CD4-positive, alpha-beta T cell (primary cell): ENCODE data around the gene RHOF. TPM values are rescaled to one million over a fixed set of nuclear protein-coding genes. Genes with fewer than 3 reads are reported as not detected.

Experiments used
- ATAC-seq: fragments of 200-7000 bp; cut with Tn5 transposase; one replicate; pipeline ENCODE4 v1.10.0; 2022; ENCODE audit warnings: mild to moderate bottlenecking; ENCODE audit not compliant: poor library complexity
- CTCF ChIA-PET: fragments of 350-600 bp; sonication (Branson Sonifier 250); formaldehyde crosslinking; loops from one replicate; lab custom pipeline; 2021; ENCODE audit warnings: antibody characterized with exemption, inconsistent platforms; lab: Charles Lee
- POLR2A ChIA-PET: fragments of 350-600 bp; sonication (Branson Sonifier 250); formaldehyde crosslinking; loops from one replicate; lab custom pipeline; 2021; ENCODE audit warnings: antibody characterized with exemption, inconsistent platforms; lab: Charles Lee
- DNase-seq, 14 experiments: peaks; one replicate each; pipeline ENCODE4 v3.0.0-alpha.2; 2013 to 2020; ENCODE audit warnings: mixed read lengths in 2 of 14
- H3K27ac ChIP-seq, 2 donors: one replicate each; pipeline versions ENCODE4 v1.5.1 to v1.7.0; 2013; ENCODE audit warnings: low read length in 2 of 2, low read depth in 1 of 2, mild to moderate bottlenecking in 1 of 2
- H3K27me3 ChIP-seq, 2 experiments: 1 replicate in 1 of 2; 2 replicates in 1 of 2; pipeline versions ENCODE4 v1.6.1 to v1.7.0; 2013; ENCODE audit warnings: low read length in 2 of 2, control low read depth in 1 of 2, mild to moderate bottlenecking in 1 of 2, moderate library complexity in 1 of 2; ENCODE audit not compliant: insufficient read depth in 2 of 2, control insufficient read depth in 1 of 2
- H3K36me3 ChIP-seq: one replicate; pipeline ENCODE4 v1.6.1; 2013; ENCODE audit warnings: low read length, control low read depth; ENCODE audit not compliant: insufficient read depth
- H3K4me1 ChIP-seq: one replicate; pipeline ENCODE4 v1.6.1; 2013; ENCODE audit warnings: low read length, control low read depth; ENCODE audit not compliant: insufficient read depth
- H3K4me3 ChIP-seq: one replicate; pipeline ENCODE4 v1.5.1; 2013; ENCODE audit warnings: mild to moderate bottlenecking, low read length, moderate library complexity
- H3K9me3 ChIP-seq, 2 experiments: 1 replicate in 1 of 2; 2 replicates in 1 of 2; pipeline versions ENCODE4 v1.6.1 to v1.7.0; 2013; ENCODE audit warnings: low read length in 2 of 2, mild to moderate bottlenecking in 2 of 2, control low read depth in 1 of 2, moderate library complexity in 1 of 2; ENCODE audit not compliant: control insufficient read depth in 1 of 2, insufficient read depth in 1 of 2
- H3K27ac Mint-ChIP-seq: one replicate; pipeline ENCODE4 v1.8.0; 2020; ENCODE audit warnings: mixed read lengths
- H3K27me3 Mint-ChIP-seq: one replicate; pipeline ENCODE4 v1.8.0; 2021; ENCODE audit warnings: mixed read lengths
- H3K36me3 Mint-ChIP-seq: one replicate; pipeline ENCODE4 v1.8.0; 2021; ENCODE audit warnings: low read depth, mixed read lengths
- H3K4me1 Mint-ChIP-seq: one replicate; pipeline ENCODE4 v1.8.0; 2021; ENCODE audit warnings: low read depth, mixed read lengths
- H3K4me3 Mint-ChIP-seq: one replicate; pipeline ENCODE4 v1.8.0; 2020; ENCODE audit warnings: mild to moderate bottlenecking, mixed read lengths
- H3K9me3 Mint-ChIP-seq: one replicate; pipeline ENCODE4 v1.8.0; 2020; ENCODE audit warnings: mixed read lengths
- CTCF ChIP-seq: fragments of 200-600 bp; IDR thresholded peaks from one replicate; pipeline ENCODE4 v1.8.0; 2022; ENCODE audit warnings: antibody characterized with exemption, mild to moderate bottlenecking
- intact Hi-C, 2 experiments: fragments of 100-400 bp; cut with DNase I in 1 of 2; cut with micrococcal nuclease in 1 of 2; formaldehyde crosslinking; loops; one replicate each; pipeline versions ENCODE4 v1.15.1 to v1.9.0; 2023 to 2025; cut with DNase I, micrococcal nuclease
- total RNA-seq, 174 experiments: library from RNA in 2 of 174; stranded (reverse) in 2 of 174; gene quantifications; one replicate each; pipeline ENCODE4 v1.2.3 and lab custom pipeline; 2021 to 2026

Gene RHOF
- total RNA-seq, 2 experiments from 2014 or later, result 155 to 164 TPM

GRCh38 chr12:121789233-121789781, 4.2 kb downstream of the RHOF start:
- peaks cover 75% of the 10 kb centered on the region for H3K36me3 Mint-ChIP-seq
- Histone ChIP-seq H3K4me3 (peak overlapping the region; percentile 64), H3K4me1 (peaks cover 97% of the 10 kb centered on the region), H3K36me3 (peaks cover 19% of the 10 kb centered on the region), H3K27me3 (no peaks in the 10 kb centered on the region), H3K27ac (peak overlapping the region; percentile 94 to 99), H3K9me3 (no peaks in the 10 kb centered on the region)
- ChIA-PET POLR2A (interaction anchor here (0.6 to 34.6 kb wide), 13 partner anchors 1 to 682 kb away, joined by 3 to 1869 read pairs (median 6); partner anchors contain the start of genes PSMD9, RHOF, SETD1B and TMEM120B), CTCF (interaction anchor here (1.0 to 14.7 kb wide), 4 partner anchors 13 to 99 kb away, joined by 4 to 746 read pairs (median 4); partner anchors contain the start of genes PSMD9, SETD1B and TMEM120B)
- DNase-seq, result peak in 7 of 14 experiments; percentile 39 to 83 (median 60)
- H3K4me3 Mint-ChIP-seq, result peak overlapping the region; percentile 90
- H3K4me1 Mint-ChIP-seq, result peaks cover 82% of the 10 kb centered on the region
- H3K9me3 Mint-ChIP-seq, result no peaks in the 10 kb centered on the region
- H3K27me3 Mint-ChIP-seq, result no peaks in the 10 kb centered on the region
- H3K27ac Mint-ChIP-seq, result peak overlapping the region; percentile 97
- peak; percentile 33 for TF ChIP-seq CTCF
- intact Hi-C loops, result loop anchor here in 1 of 2 experiments (5.0 to 10.0 kb wide), 2 partner anchors 33 to 255 kb away; no protein-coding TSS in a partner anchor
- ATAC-seq, result peak; percentile 10

- H3K27me3 ChIP-seq, result no peaks in the 10 kb centered on the region
- peaks cover 100% of the 10 kb centered on the region for H3K4me1 ChIP-seq
- Mint-ChIP-seq H3K4me1 (peaks cover 86% of the 10 kb centered on the region), H3K36me3 (peaks cover 78% of the 10 kb centered on the region), H3K4me3 (peak overlapping the region; percentile 90), H3K9me3 (no peaks in the 10 kb centered on the region), H3K27ac (peak overlapping the region; percentile 97), H3K27me3 (no peaks in the 10 kb centered on the region)
- peaks cover 19% of the 10 kb centered on the region for H3K36me3 ChIP-seq
- TF ChIP-seq CTCF, result no peak
- peak overlapping the region; percentile 94 to 99 for H3K27ac ChIP-seq
- POLR2A ChIA-PET, result interaction anchor here (0.6 to 34.6 kb wide), 6 partner anchors 0 to 328 kb away, joined by 3 to 1869 read pairs (median 6); partner anchors contain the start of genes PSMD9, RHOF, SETD1B and TMEM120B
- CTCF ChIA-PET, result interaction anchor here (1.1 kb wide), 1 partner anchor 11 kb away, joined by 3 read pairs; no protein-coding TSS in a partner anchor
- ATAC-seq (no peak), DNase-seq (peak in 3 of 14 experiments; percentile 24 to 52 (median 32))
- intact Hi-C loops, result loop anchor here in 1 of 2 experiments (5.0 to 10.0 kb wide), 2 partner anchors 34 to 253 kb away; no protein-coding TSS in a partner anchor
- peak overlapping the region; percentile 64 for H3K4me3 ChIP-seq
- no peaks in the 10 kb centered on the region for H3K9me3 ChIP-seq
Measured at GRCh38 chr12:121788176-121788818, 5.2 kb downstream of the RHOF start.
